Stromal cell of bone marrow (primary cell): ENCODE results near the gene ZNF213.
"Not testable (repeated sequence)": the region's sequence is repeated elsewhere in the genome, so short reads cannot be mapped to it uniquely, and the experiment has no call there.

Experiments
- DNase-seq: peaks from one replicate; pipeline ENCODE4 v3.0.0-alpha.2; 2012; ENCODE audit warnings: low read depth

The ZNF213 gene

GRCh38 chr16:3170440-3171180, 35.8 kb downstream of the ZNF213 start:
- no peak for DNase-seq

GRCh38 chr16:3171181-3171854, 36.5 kb downstream of the ZNF213 start:
- no peak for DNase-seq

GRCh38 chr16:3171855-3172593, 37.2 kb downstream of the ZNF213 start:
- DNase-seq, result no peak

- DNase-seq, result no peak
Observed at GRCh38 chr16:3173892-3174617, 39.2 kb downstream of the ZNF213 start.

- no peak for DNase-seq
Observed at GRCh38 chr16:3174618-3175148, 39.9 kb downstream of the ZNF213 start.

- no peak for DNase-seq
Observed at GRCh38 chr16:3175157-3176093, 40.6 kb downstream of the ZNF213 start.

GRCh38 chr16:3179651-3180050, 44.8 kb downstream of the ZNF213 start:
- DNase-seq, result no peak

- DNase-seq, result no peak
Observed at GRCh38 chr16:3180445-3180878, 45.6 kb downstream of the ZNF213 start.

GRCh38 chr16:3182293-3182607, 47.4 kb downstream of the ZNF213 start:
- not testable (repeated sequence) for DNase-seq

- DNase-seq, result no peak
Observed at GRCh38 chr16:3182608-3183444, 48.0 kb downstream of the ZNF213 start.

GRCh38 chr16:3183445-3184139, 48.8 kb downstream of the ZNF213 start:
- DNase-seq, result no peak

- DNase-seq, result no peak
Observed at GRCh38 chr16:3186946-3187690, 52.3 kb downstream of the ZNF213 start.

GRCh38 chr16:3187798-3188674, 53.2 kb downstream of the ZNF213 start, which contains the start of gene OR1F1:
TSS of gene OR1F1 (plus strand) at chr16:3188204.
- no peak for DNase-seq

- DNase-seq, result no peak
Observed at GRCh38 chr16:3188675-3188924, 53.8 kb downstream of the ZNF213 start.

- no peak for DNase-seq
Observed at GRCh38 chr16:3188925-3189825, 54.3 kb downstream of the ZNF213 start.

GRCh38 chr16:3189869-3190268, 55.0 kb downstream of the ZNF213 start:
- no peak for DNase-seq

GRCh38 chr16:3190949-3191353, 56.1 kb downstream of the ZNF213 start:
- no peak for DNase-seq
